Natural killer cell treated with Interleukin-12 subunit alpha and Interleukin-12 subunit beta and Interleukin-15 and Interleukin-18, amount 100 ng/mL, for 72 hours (primary cell): ENCODE data around the gene PIK3R1. TPM values are rescaled to one million over a fixed set of nuclear protein-coding genes. Genes with fewer than 3 reads are reported as not detected.

Source experiments
- ATAC-seq, 2 donors: fragments of 150-1000 bp; cut with Tn5 transposase in 1 of 2; sonication (Bioruptor Pico), chemical (Tn5 transposase) in 1 of 2; 2 replicates each; pipeline ENCODE4 v1.10.0; 2021
- DNase-seq: peaks from one replicate; pipeline ENCODE4 v3.0.0; 2022; ENCODE audit warnings: low spot score
- H3K27ac Mint-ChIP-seq, 2 donors: 1 replicate in 1 of 2; 2 replicates in 1 of 2; pipeline ENCODE4 v1.8.0; 2022; ENCODE audit warnings: mixed read lengths in 2 of 2, mild to moderate bottlenecking in 1 of 2, moderate library complexity in 1 of 2
- H3K27me3 Mint-ChIP-seq, 2 donors: 1 replicate in 1 of 2; 2 replicates in 1 of 2; pipeline ENCODE4 v1.8.0; 2022; ENCODE audit warnings: mixed read lengths in 2 of 2
- H3K36me3 Mint-ChIP-seq: one replicate; pipeline ENCODE4 v1.8.0; 2022; ENCODE audit warnings: mixed read lengths
- H3K4me1 Mint-ChIP-seq, 2 donors: 1 replicate in 1 of 2; 2 replicates in 1 of 2; pipeline ENCODE4 v1.8.0; 2022; ENCODE audit warnings: low read depth in 2 of 2, mixed read lengths in 2 of 2, mild to moderate bottlenecking in 1 of 2
- H3K4me3 Mint-ChIP-seq: one replicate; pipeline ENCODE4 v1.8.0; 2022; ENCODE audit warnings: mixed read lengths
- H3K9me3 Mint-ChIP-seq: 2 replicates; pipeline ENCODE4 v1.8.0; 2022; ENCODE audit warnings: mixed read lengths
- total RNA-seq, 2 donors: library from RNA; stranded (reverse); gene quantifications; one replicate each; pipeline ENCODE4 v1.2.3, GENCODE V29; 2022

PIK3R1 gene
- total RNA-seq: 100 to 1,000 TPM; 141 to 195 TPM

GRCh38 chr5:68215208-68215897 lies at the start of gene PIK3R1:
Gene PIK3R1, plus strand, starts transcription at chr5:68215756. Its CDS starts 10,920 bp downstream, at chr5:68226676.
- no peaks in the 10 kb centered on the region for H3K27me3 Mint-ChIP-seq
- H3K4me1 Mint-ChIP-seq: peaks cover 49 to 50% of the 10 kb centered on the region in 2 donors
- H3K9me3 Mint-ChIP-seq: peaks cover 8% of the 10 kb centered on the region
- H3K36me3 Mint-ChIP-seq: peaks cover 21% of the 10 kb centered on the region
- peak within 1 kb of the TSS; percentile 91 to 92 for H3K27ac Mint-ChIP-seq
- H3K4me3 Mint-ChIP-seq: peak within 1 kb of the TSS; percentile 91
- DNase-seq (peak; percentile 98), ATAC-seq (peak; percentile 95 to 96)

- peaks cover 5 to 6% of the 10 kb centered on the region in 2 donors for H3K4me1 Mint-ChIP-seq
- peaks cover 3 to 7% of the 10 kb centered on the region in 2 donors for H3K27me3 Mint-ChIP-seq
- no peak overlapping the region for H3K4me3 Mint-ChIP-seq
- ATAC-seq (no peak), DNase-seq (no peak)
- no peak overlapping the region for H3K27ac Mint-ChIP-seq
- H3K36me3 Mint-ChIP-seq: no peaks in the 10 kb centered on the region
- H3K9me3 Mint-ChIP-seq: no peaks in the 10 kb centered on the region
Observed at GRCh38 chr5:68167195-68167651, 48.3 kb upstream of the PIK3R1 start.

GRCh38 chr5:68169903-68170302 lies 45.7 kb upstream of the PIK3R1 start:
- H3K27me3 Mint-ChIP-seq: peaks cover 3 to 7% of the 10 kb centered on the region in 2 donors
- H3K9me3 Mint-ChIP-seq: no peaks in the 10 kb centered on the region
- ATAC-seq (no peak), DNase-seq (no peak)
- H3K36me3 Mint-ChIP-seq: no peaks in the 10 kb centered on the region
- H3K27ac Mint-ChIP-seq: peak overlapping the region in 1 of 2 donors; percentile 39
- no peak overlapping the region for H3K4me3 Mint-ChIP-seq
- H3K4me1 Mint-ChIP-seq: peaks cover 5 to 6% of the 10 kb centered on the region in 2 donors

GRCh38 chr5:68170826-68171558 lies 44.6 kb upstream of the PIK3R1 start:
- ATAC-seq: no peak
- no peaks in the 10 kb centered on the region for H3K9me3 Mint-ChIP-seq
- H3K4me3 Mint-ChIP-seq: no peak overlapping the region
- peak overlapping the region in 1 of 2 donors; percentile 9 for H3K27ac Mint-ChIP-seq
- no peaks in the 10 kb centered on the region for H3K36me3 Mint-ChIP-seq
- peaks cover 3 to 7% of the 10 kb centered on the region in 2 donors for H3K27me3 Mint-ChIP-seq
- H3K4me1 Mint-ChIP-seq: peaks cover 5 to 6% of the 10 kb centered on the region in 2 donors
- no peak for DNase-seq

- Mint-ChIP-seq H3K9me3 (no peaks in the 10 kb centered on the region), H3K36me3 (no peaks in the 10 kb centered on the region), H3K4me1 (peaks cover 8 to 14% of the 10 kb centered on the region in 2 donors), H3K27ac (no peak overlapping the region), H3K27me3 (peaks cover 3 to 7% of the 10 kb centered on the region in 2 donors), H3K4me3 (no peak overlapping the region)
- DNase-seq: no peak
- ATAC-seq: no peak
Observed at GRCh38 chr5:68172314-68172713, 43.2 kb upstream of the PIK3R1 start.

GRCh38 chr5:68173007-68173406 lies 42.5 kb upstream of the PIK3R1 start:
- no peak overlapping the region for H3K4me3 Mint-ChIP-seq
- no peak overlapping the region for H3K27ac Mint-ChIP-seq
- no peaks in the 10 kb centered on the region for H3K9me3 Mint-ChIP-seq
- no peaks in the 10 kb centered on the region for H3K36me3 Mint-ChIP-seq
- H3K4me1 Mint-ChIP-seq: peaks cover 12 to 17% of the 10 kb centered on the region in 2 donors
- peaks cover 3 to 7% of the 10 kb centered on the region in 2 donors for H3K27me3 Mint-ChIP-seq
- DNase-seq: no peak
- no peak for ATAC-seq

GRCh38 chr5:68176253-68176652 lies 39.3 kb upstream of the PIK3R1 start:
- ATAC-seq (no peak), DNase-seq (no peak)
- H3K27me3 Mint-ChIP-seq: peaks cover 0 to 5% of the 10 kb centered on the region in 2 donors
- no peaks in the 10 kb centered on the region for H3K9me3 Mint-ChIP-seq
- no peak overlapping the region for H3K4me3 Mint-ChIP-seq
- H3K4me1 Mint-ChIP-seq: peaks cover 7 to 15% of the 10 kb centered on the region in 2 donors
- peak overlapping the region in 1 of 2 donors; percentile 3 for H3K27ac Mint-ChIP-seq
- no peaks in the 10 kb centered on the region for H3K36me3 Mint-ChIP-seq

- no peak for DNase-seq
- H3K27ac Mint-ChIP-seq: peak overlapping the region in 1 of 2 donors; percentile 3
- no peaks in the 10 kb centered on the region for H3K9me3 Mint-ChIP-seq
- no peaks in the 10 kb centered on the region for H3K36me3 Mint-ChIP-seq
- H3K4me3 Mint-ChIP-seq: no peak overlapping the region
- ATAC-seq: peak in 1 of 2 donors; percentile 61
- H3K4me1 Mint-ChIP-seq: peaks cover 6 to 15% of the 10 kb centered on the region in 2 donors
- no peaks in the 10 kb centered on the region for H3K27me3 Mint-ChIP-seq
Observed at GRCh38 chr5:68176802-68177479, 38.6 kb upstream of the PIK3R1 start.

- H3K27ac Mint-ChIP-seq: peak overlapping the region in 1 of 2 donors; percentile 3
- H3K27me3 Mint-ChIP-seq: no peaks in the 10 kb centered on the region
- peaks cover 6 to 15% of the 10 kb centered on the region in 2 donors for H3K4me1 Mint-ChIP-seq
- no peaks in the 10 kb centered on the region for H3K36me3 Mint-ChIP-seq
- no peak for ATAC-seq
- DNase-seq: no peak
- no peak overlapping the region for H3K4me3 Mint-ChIP-seq
- no peaks in the 10 kb centered on the region for H3K9me3 Mint-ChIP-seq
Observed at GRCh38 chr5:68177676-68178075, 37.9 kb upstream of the PIK3R1 start.

GRCh38 chr5:68178579-68178978 lies 37.0 kb upstream of the PIK3R1 start:
- peaks cover 6 to 15% of the 10 kb centered on the region in 2 donors for H3K4me1 Mint-ChIP-seq
- no peak overlapping the region for H3K4me3 Mint-ChIP-seq
- no peak overlapping the region for H3K27ac Mint-ChIP-seq
- no peaks in the 10 kb centered on the region for H3K27me3 Mint-ChIP-seq
- ATAC-seq: no peak
- H3K36me3 Mint-ChIP-seq: no peaks in the 10 kb centered on the region
- no peak for DNase-seq
- no peaks in the 10 kb centered on the region for H3K9me3 Mint-ChIP-seq

- H3K27me3 Mint-ChIP-seq: no peaks in the 10 kb centered on the region
- H3K4me3 Mint-ChIP-seq: no peak overlapping the region
- H3K27ac Mint-ChIP-seq: no peak overlapping the region
- no peak for ATAC-seq
- DNase-seq: no peak
- H3K4me1 Mint-ChIP-seq: peaks cover 6 to 15% of the 10 kb centered on the region in 2 donors
- H3K36me3 Mint-ChIP-seq: no peaks in the 10 kb centered on the region
- no peaks in the 10 kb centered on the region for H3K9me3 Mint-ChIP-seq
Observed at GRCh38 chr5:68180121-68181038, 35.2 kb upstream of the PIK3R1 start.

- H3K36me3 Mint-ChIP-seq: no peaks in the 10 kb centered on the region
- DNase-seq: no peak
- no peak overlapping the region for H3K27ac Mint-ChIP-seq
- no peaks in the 10 kb centered on the region for H3K27me3 Mint-ChIP-seq
- no peak for ATAC-seq
- no peaks in the 10 kb centered on the region for H3K9me3 Mint-ChIP-seq
- peaks cover 6 to 15% of the 10 kb centered on the region in 2 donors for H3K4me1 Mint-ChIP-seq
- H3K4me3 Mint-ChIP-seq: no peak overlapping the region
Observed at GRCh38 chr5:68181039-68181599, 34.4 kb upstream of the PIK3R1 start.

GRCh38 chr5:68182094-68182493 lies 33.5 kb upstream of the PIK3R1 start:
- Mint-ChIP-seq H3K4me3 (no peak overlapping the region), H3K27me3 (no peaks in the 10 kb centered on the region), H3K36me3 (no peaks in the 10 kb centered on the region), H3K27ac (no peak overlapping the region), H3K9me3 (no peaks in the 10 kb centered on the region), H3K4me1 (peaks cover 6 to 8% of the 10 kb centered on the region in 2 donors)
- no peak for ATAC-seq
- DNase-seq: no peak
